HEK293T (cell line): ENCODE measurements around the gene F13A1.

Experiments used
- CTCF ChIA-PET: fragments of 350-600 bp; formaldehyde crosslinking; extraction: SDS; loops from one replicate; lab custom pipeline; 2021; ENCODE audit warnings: antibody characterized with exemption, inconsistent platforms; lab: Yijun Ruan, JAX
- POLR2A ChIA-PET: fragments of 350-600 bp; formaldehyde crosslinking; extraction: SDS; loops from one replicate; lab custom pipeline; 2020; ENCODE audit warnings: antibody characterized with exemption, inconsistent platforms; lab: Yijun Ruan, JAX
- DNase-seq: peaks from one replicate; pipeline ENCODE4 v3.0.0; 2012; ENCODE audit warnings: mixed read lengths; ENCODE audit errors: extremely low spot score
- ARNT ChIP-seq: fragments of 450-650 bp; IDR thresholded peaks from 2 replicates; pipeline ENCODE4 v1.6.1; 2017; ENCODE audit warnings: mild to moderate bottlenecking
- BHLHE40 ChIP-seq: fragments of 450-650 bp; IDR thresholded peaks from 2 replicates; pipeline ENCODE4 v1.6.1; 2016; ENCODE audit warnings: mild to moderate bottlenecking, moderate library complexity, borderline replicate concordance
- CTBP1 ChIP-seq: fragments of 450-650 bp; IDR thresholded peaks from 2 replicates; pipeline ENCODE4 v1.6.1; 2016; ENCODE audit warnings: borderline replicate concordance
- ELF4 ChIP-seq: fragments of 450-650 bp; IDR thresholded peaks from 2 replicates; pipeline ENCODE4 v1.6.1; 2017; ENCODE audit warnings: antibody characterized with exemption
- FOXA1 ChIP-seq: fragments of 450-650 bp; IDR thresholded peaks from 2 replicates; pipeline ENCODE4 v1.6.1; 2016; ENCODE audit warnings: mild to moderate bottlenecking
- FOXK2 ChIP-seq: fragments of 450-650 bp; IDR thresholded peaks from 2 replicates; pipeline ENCODE4 v1.6.1; 2016; ENCODE audit warnings: mild to moderate bottlenecking
- FOXM1 ChIP-seq: fragments of 450-650 bp; IDR thresholded peaks from 2 replicates; pipeline ENCODE4 v1.6.1; 2017; ENCODE audit warnings: mild to moderate bottlenecking, borderline replicate concordance
- HDGF ChIP-seq: fragments of 450-650 bp; IDR thresholded peaks from 2 replicates; pipeline ENCODE4 v1.6.1; 2017; ENCODE audit warnings: antibody characterized with exemption, borderline replicate concordance
- L3MBTL2 ChIP-seq: fragments of 450-650 bp; conservative IDR thresholded peaks from 2 replicates; pipeline ENCODE4 v1.6.1; 2016; ENCODE audit warnings: mild to moderate bottlenecking
- LEF1 ChIP-seq: fragments of 450-650 bp; IDR thresholded peaks from 2 replicates; pipeline ENCODE4 v1.6.1; 2017; ENCODE audit warnings: mild to moderate bottlenecking, borderline replicate concordance
- NFRKB ChIP-seq: fragments of 450-650 bp; IDR thresholded peaks from 2 replicates; pipeline ENCODE4 v1.6.1; 2016; ENCODE audit warnings: mild to moderate bottlenecking, moderate library complexity
- PKNOX1 ChIP-seq: fragments of 450-650 bp; IDR thresholded peaks from 2 replicates; pipeline ENCODE4 v1.6.1; 2016
- SP1 ChIP-seq: fragments of 450-650 bp; IDR thresholded peaks from 2 replicates; pipeline ENCODE4 v1.6.1; 2017
- SUZ12 ChIP-seq: fragments of 450-650 bp; IDR thresholded peaks from 2 replicates; pipeline ENCODE4 v1.6.1; 2016; ENCODE audit warnings: mild to moderate bottlenecking
- TARDBP ChIP-seq: fragments of 450-650 bp; IDR thresholded peaks from 2 replicates; pipeline ENCODE4 v1.6.1; 2016
- ZNF384 ChIP-seq: fragments of 450-650 bp; IDR thresholded peaks from 2 replicates; pipeline ENCODE4 v1.6.1; 2016

F13A1 gene

GRCh38 chr6:6346427-6347023 lies 26.1 kb upstream of the F13A1 start:
- no peak for DNase-seq
- CTCF ChIA-PET = no interaction called here
- POLR2A ChIA-PET = no interaction called here
- TF ChIP-seq ELF4 (no peak), CTBP1 (no peak), HDGF (no peak), FOXM1 (no peak)

- POLR2A ChIA-PET = no interaction called here
- no peak for DNase-seq
- no peak for TF ChIP-seq FOXM1
- CTCF ChIA-PET = no interaction called here
These were observed 13.0 kb upstream of the F13A1 start for GRCh38 chr6:6333501-6333900.

GRCh38 chr6:6332811-6333244 lies 12.4 kb upstream of the F13A1 start:
- TF ChIP-seq BHLHE40 (no peak), PKNOX1 (no peak), LEF1 (no peak), FOXA1 (no peak), CTBP1 (no peak)
- DNase-seq = no peak
- ChIA-PET POLR2A (no interaction called here), CTCF (no interaction called here)

GRCh38 chr6:6331946-6332601 lies 11.6 kb upstream of the F13A1 start:
- CTCF ChIA-PET = no interaction called here
- DNase-seq = no peak
- no peak for TF ChIP-seq ARNT
- no peak for TF ChIP-seq L3MBTL2
- TF ChIP-seq SP1 = no peak
- TF ChIP-seq LEF1 = no peak
- TF ChIP-seq HDGF = no peak
- TF ChIP-seq BHLHE40 = no peak
- no peak for TF ChIP-seq NFRKB
- TF ChIP-seq TARDBP = no peak
- no peak for TF ChIP-seq ZNF384
- TF ChIP-seq FOXA1 = no peak
- TF ChIP-seq FOXK2 = no peak
- TF ChIP-seq CTBP1 = no peak
- POLR2A ChIA-PET = no interaction called here

- ChIA-PET CTCF (no interaction called here), POLR2A (no interaction called here)
- no peak for TF ChIP-seq L3MBTL2
- no peak for DNase-seq
These were observed 10.9 kb upstream of the F13A1 start for GRCh38 chr6:6331393-6331792.

GRCh38 chr6:6330407-6330806 lies 9.9 kb upstream of the F13A1 start:
- POLR2A ChIA-PET = no interaction called here
- CTCF ChIA-PET = no interaction called here
- DNase-seq = no peak
- TF ChIP-seq BHLHE40 (no peak), SP1 (no peak), CTBP1 (no peak), L3MBTL2 (no peak)

GRCh38 chr6:6328451-6328850 lies 8.0 kb upstream of the F13A1 start:
- POLR2A ChIA-PET = no interaction called here
- TF ChIP-seq BHLHE40 (no peak), ELF4 (no peak), LEF1 (no peak), NFRKB (no peak), ZNF384 (no peak), ARNT (no peak), FOXA1 (no peak), CTBP1 (no peak), PKNOX1 (no peak), FOXK2 (no peak), SUZ12 (no peak)
- CTCF ChIA-PET = no interaction called here
- DNase-seq = no peak

GRCh38 chr6:6323352-6323751 lies 2.9 kb upstream of the F13A1 start:
- TF ChIP-seq NFRKB (no peak), FOXK2 (no peak), SUZ12 (no peak), HDGF (no peak), LEF1 (no peak), CTBP1 (no peak), ZNF384 (no peak), BHLHE40 (no peak), SP1 (no peak)
- CTCF ChIA-PET = no interaction called here
- POLR2A ChIA-PET = no interaction called here
- DNase-seq = no peak
